NCI-H2227 (cell line): ENCODE measurements around the gene DCAF10.
"Not testable (repeated sequence)": the region's sequence is repeated elsewhere in the genome, so short reads cannot be mapped to it uniquely, and the experiment has no call there.

Experiments
- DNase-seq: peaks from one replicate; lab custom pipeline; 2025; ENCODE audit not compliant: unreplicated experiment; lab: John Stamatoyannopoulos, UW

The DCAF10 gene

DNA sequence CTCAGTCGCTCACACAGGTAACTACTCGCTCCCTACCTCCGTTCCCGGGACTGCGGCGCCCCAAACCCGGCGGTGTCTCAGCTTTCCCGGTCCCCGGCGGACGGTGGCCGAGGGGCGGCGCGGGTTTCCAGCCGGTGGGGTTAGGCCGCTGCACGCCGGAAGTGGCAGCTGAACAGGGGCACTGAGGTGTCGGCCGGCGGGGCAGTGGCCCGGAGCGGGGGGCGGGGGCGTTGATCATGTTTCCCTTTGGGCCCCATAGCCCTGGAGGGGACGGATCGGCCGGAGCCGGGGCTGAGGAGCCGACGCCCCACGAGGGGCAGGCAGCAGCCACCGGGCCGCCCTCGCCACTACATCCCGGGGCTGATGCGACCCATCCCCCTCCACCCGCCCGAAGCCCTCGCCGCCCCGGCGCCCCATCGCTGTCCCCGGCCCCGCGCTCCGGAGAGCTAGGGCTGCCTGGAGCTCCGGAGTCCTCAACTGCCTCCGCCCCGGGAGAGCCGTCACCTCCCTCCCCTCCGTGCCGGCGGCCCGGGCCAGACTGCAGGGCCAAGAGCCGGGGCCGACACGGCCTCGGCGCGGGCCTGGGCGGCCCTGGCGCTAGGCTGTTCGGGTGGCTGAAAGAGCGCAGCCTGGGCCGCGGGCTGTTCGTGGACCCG is at the start of gene DCAF10:
Gene DCAF10 (plus strand): TSS at position 167 of the 656 bp plus-strand sequence. CDS start 70 bp downstream, at position 237.
- DNase-seq, result peak; percentile 83

DNA sequence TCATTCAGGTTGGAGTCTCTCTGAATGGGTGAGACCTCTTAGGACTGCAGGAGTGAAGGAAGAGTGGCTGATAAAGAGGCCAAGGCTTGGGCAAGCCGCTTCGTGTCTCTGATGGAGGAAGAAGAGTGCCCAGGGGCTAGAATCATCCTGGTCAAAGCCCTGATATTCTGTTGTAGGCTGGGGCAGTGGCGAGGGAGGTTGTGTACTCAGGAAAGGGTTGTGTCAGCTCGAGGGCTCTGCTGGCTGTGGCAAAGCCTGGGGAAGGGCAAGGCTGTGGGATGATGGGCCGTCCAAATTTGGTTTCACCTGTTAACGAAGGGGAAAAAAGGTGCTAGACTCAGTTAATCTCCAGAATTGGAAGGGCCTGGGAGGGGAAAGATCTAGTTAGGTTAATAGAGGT is 49.4 kb upstream of the DCAF10 start:
- DNase-seq, result no peak

- DNase-seq, result not testable (repeated sequence)
Observed at GRCh38 chr9:37751704-37752103, 48.9 kb upstream of the DCAF10 start.

GRCh38 chr9:37752112-37752511 is 48.5 kb upstream of the DCAF10 start:
- DNase-seq, result not testable (repeated sequence)

DNA sequence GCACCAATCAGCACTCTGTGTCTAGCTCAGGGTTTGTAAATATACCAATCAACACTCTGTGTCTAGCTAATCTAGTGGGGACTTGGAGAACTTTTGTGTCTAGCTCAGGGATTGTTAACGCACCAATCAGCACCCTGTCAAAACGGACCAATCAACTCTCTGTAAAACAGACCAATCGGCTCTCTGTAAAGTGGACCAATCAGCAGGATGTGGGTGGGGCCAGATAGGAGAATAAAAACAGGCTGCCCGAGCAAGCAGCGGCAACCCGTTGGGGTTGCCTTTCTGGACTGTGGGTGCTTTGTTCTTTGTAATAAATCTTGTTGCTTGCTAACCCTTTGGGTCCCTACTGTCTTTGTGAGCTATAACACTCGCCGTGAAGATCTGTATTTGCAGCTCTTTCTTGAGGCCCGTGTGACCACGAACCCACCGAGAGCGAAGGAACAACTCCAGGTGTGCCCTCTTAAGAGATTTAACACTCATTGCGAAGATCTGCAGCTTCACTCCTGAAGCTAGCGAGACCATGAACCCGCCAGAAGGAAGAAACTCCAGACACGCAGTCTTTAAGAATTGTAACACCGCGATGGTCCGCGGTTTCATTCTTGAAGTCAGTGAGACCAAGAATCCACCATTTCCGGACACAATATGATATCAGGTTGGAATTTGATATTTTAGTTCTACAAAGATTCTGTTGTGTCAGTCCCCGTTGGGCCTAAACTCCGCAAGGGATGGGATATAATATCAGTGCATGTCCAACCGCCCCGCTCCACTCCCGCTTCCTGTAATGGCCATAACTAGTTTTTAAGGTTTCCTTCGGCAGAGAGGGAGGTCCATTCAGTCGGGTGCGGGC is 47.7 kb upstream of the DCAF10 start:
- no peak for DNase-seq

GRCh38 chr9:37753489-37754190 is 47.0 kb upstream of the DCAF10 start, which contains the start of gene TRMT10B:
Gene TRMT10B, plus strand, starts transcription at chr9:37753805. Its CDS starts 8,127 bp downstream, at chr9:37761932.
- peak; percentile 85 for DNase-seq

DNA sequence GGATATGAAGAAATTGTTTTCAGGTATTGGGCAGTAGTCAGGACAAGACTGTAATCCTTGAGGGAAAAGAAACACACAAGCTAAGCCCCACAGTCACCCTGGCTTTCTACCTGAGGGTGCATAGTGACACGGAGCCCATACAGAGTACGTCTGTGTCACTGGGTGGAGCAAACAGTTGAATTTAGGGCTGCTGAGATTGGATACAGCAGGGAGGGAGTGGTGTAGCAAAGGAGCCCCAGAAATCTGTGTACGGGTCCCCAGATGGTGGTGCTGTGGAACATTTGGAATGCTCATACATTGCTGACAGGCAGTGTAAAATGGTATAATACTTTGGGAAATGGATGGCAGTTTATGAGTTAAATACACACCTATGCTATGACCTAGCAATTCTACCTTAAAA is 41.9 kb upstream of the DCAF10 start:
- no peak for DNase-seq

DNA sequence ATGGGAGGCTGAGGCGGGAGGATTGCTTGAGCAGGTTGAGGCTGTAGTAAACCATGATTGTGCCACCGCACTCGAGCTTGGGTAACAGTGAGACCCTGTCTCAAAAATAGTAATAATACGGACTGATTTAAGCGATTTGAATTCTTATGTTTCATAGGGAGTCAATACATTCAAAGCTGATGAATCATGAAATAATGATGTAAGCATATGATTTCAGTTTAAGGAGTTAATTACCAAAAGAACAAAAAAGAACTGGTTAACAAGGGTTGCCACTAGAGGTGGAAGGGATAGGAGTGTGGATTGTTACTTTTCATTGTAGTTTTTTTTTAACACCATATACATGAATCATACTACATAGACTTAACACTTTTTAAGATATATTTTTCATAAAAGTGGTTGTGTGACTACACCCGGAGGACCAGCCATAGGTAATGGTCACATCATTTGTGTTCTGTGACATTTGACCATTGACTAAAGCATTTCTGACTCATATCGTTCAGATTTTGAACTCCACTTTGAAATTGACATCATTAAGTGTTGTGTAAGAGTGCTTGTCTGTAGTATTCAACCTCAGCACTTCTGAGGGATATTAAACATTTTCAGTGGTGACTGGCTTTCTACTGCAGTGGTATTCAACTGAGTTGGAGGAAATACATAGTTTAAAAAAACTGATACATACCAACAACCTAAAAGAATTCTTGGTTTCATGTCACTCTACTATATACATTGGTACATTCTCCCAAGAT is 40.0 kb upstream of the DCAF10 start:
- no peak for DNase-seq

- no peak for DNase-seq
Observed at GRCh38 chr9:37761511-37761910, 39.1 kb upstream of the DCAF10 start.

DNA sequence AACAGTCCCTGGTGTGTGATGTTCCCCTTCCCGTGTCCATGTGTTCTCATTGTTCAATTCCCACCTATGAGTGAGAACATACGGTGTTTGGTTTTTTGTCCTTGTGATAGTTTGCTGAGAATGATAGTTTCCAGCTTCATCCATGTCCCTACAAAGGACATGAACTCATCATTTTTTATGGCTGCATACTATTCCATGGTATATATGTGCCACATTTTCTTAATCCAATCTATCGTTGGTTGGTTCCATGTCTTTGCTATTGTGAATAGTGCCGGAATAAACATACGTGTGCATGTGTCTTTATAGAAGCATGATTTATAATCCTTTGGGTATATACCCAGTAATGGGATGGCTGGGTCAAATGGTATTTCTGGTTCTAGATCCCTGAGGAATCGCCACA is 35.3 kb upstream of the DCAF10 start:
- not testable (repeated sequence) for DNase-seq

GRCh38 chr9:37769306-37769705 is 31.3 kb upstream of the DCAF10 start:
- DNase-seq, result no peak

DNA sequence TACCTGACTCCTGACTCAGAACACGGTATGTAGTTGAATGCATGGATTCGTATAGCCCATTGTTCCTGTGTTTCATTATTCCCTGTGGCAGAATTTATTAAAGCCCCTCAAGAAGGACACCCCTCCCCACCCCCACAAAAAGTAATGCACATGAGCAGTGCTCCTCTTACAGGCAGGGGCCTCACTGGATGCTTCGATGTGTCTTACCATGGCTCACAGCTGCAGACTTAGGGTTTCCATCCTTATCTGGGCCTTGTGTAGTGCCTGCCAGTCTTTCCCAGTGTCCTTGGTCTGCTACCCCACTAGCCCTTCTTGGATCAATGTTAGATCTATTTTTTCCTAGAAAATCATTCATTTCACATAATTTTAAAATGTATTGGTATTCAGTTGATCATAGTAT is 30.6 kb upstream of the DCAF10 start:
- no peak for DNase-seq

DNA sequence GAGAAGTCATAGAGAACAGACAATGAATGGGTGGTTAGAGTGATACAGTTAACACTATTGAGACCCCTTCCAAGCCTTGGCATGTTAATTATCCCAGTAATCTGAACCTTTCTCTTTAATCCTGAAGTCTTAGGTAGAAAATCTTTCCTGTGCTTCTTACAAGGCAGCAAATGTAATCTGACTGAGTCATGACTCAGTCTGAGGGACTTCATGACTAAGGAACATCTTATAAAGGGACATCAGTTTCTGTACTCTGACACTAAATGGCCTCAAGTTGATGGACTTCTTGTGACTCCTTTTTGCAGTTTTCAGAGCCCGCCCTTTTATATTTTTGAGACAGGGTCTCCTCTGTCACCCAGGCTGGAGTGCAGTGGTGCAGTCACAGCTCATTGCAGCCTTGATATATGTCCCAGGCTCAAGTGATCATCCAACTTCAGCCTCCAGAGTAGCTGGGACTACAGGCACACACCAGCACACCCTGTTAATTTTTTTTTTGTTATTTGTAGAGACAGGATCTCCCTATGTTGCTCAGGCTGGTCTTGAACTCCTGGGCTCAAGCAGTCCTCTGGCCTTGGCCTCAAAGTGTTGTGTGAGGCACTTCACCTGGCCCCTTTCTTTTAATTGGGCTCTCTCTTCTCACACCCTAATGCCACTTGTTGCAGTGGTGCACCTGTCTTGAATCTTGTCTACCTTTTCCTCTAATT is 25.2 kb upstream of the DCAF10 start:
- no peak for DNase-seq

DNA sequence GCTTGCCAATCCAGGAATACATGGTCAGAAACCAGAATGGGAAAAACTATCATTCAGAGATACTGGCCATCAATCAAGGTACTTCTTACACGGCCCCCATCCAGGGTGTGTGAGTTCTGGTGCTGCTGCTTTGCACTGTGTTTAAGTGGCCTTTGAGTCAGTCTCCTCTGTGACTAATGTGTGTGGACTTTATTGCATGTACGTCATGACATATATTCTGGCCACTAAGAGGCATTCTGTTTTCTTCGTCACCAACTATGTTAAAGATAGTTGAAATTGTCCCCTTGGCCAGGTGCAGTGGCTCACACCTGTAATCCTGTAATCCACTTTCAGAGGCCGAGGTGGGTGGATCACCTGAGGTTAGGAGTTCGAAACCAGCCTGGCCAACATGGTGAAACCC is 24.3 kb upstream of the DCAF10 start:
- no peak for DNase-seq

GRCh38 chr9:37778534-37778933 is 22.1 kb upstream of the DCAF10 start:
- no peak for DNase-seq

GRCh38 chr9:37784291-37784615 is 16.3 kb upstream of the DCAF10 start:
- DNase-seq, result no peak

- DNase-seq, result peak; percentile 90
Observed at GRCh38 chr9:37784616-37785483, 15.7 kb upstream of the DCAF10 start, which contains the start of gene EXOSC3. Gene EXOSC3, minus strand, starts transcription at chr9:37785064. Its CDS starts 20 bp downstream, at chr9:37785044.

DNA sequence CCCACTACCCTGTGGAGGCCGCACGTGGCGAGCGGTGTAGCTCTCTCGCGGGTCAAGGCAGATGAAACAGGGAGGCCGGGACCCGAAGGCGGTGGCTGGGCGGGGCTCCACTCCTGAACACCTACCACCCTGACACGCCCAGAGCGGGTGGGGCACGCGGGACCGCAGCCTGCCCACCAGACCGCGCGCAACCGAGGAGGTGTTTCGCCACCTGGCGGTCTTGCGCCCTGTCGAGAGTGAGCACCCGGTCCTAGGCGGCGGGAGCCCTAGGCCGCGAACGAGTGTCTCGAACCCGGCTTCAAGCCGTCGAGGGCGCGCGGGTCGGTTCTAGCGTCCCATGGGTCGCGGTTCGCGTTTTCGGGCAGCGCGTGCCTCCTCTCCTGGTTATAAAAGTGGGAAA is 13.5 kb upstream of the DCAF10 start:
- DNase-seq, result no peak

DNA sequence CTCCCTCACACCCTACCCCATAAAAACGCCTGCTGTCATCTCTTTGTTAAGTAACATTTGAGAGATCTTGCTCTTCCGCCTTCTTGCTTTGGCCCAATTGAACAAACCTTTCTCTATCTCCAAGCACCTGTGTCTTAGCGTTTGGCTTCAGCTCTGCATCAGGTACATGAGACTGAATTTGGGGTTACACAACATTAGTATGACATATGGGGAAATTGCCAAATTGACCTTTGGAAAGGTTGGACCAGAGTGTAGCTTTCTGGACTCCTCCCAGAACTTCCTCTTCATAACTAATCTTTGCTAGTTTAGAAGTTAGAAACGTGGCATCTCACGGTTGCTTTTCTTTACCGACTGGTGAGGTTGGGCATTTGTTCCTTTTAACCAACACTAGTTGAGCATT is 12.3 kb upstream of the DCAF10 start:
- no peak for DNase-seq
